ENCODE measurements around the gene MATCAP1.

- TF ChIP-seq, protein P1, sequence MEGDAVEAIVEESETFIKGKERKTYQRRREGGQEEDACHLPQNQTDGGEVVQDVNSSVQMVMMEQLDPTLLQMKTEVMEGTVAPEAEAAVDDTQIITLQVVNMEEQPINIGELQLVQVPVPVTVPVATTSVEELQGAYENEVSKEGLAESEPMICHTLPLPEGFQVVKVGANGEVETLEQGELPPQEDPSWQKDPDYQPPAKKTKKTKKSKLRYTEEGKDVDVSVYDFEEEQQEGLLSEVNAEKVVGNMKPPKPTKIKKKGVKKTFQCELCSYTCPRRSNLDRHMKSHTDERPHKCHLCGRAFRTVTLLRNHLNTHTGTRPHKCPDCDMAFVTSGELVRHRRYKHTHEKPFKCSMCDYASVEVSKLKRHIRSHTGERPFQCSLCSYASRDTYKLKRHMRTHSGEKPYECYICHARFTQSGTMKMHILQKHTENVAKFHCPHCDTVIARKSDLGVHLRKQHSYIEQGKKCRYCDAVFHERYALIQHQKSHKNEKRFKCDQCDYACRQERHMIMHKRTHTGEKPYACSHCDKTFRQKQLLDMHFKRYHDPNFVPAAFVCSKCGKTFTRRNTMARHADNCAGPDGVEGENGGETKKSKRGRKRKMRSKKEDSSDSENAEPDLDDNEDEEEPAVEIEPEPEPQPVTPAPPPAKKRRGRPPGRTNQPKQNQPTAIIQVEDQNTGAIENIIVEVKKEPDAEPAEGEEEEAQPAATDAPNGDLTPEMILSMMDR (IDR thresholded peaks at IDR 0.05) = no peak
- no peak for TF ChIP-seq EP300 (IDR thresholded peaks at IDR 0.05)
- no peak for TF ChIP-seq POLR2A (IDR thresholded peaks at IDR 0.05)
Observed at GRCh38 chr16:67230809-67231660, 47.3 kb upstream of the MATCAP1 start.
